Adrenal gland (tissue), 5 donors: Measurements from ENCODE around the gene EXOC3.

ENCODE experiments used
- CTCF ChIP-seq, 6 experiments: fragments of 450-650 bp in 4 of 6; fragments of 200-600 bp in 2 of 6; sonication (generic) in 1 of 6; IDR thresholded peaks; 1 replicate in 5 of 6; 2 replicates in 1 of 6; pipeline versions ENCODE4 v1.5.1 to v1.8.0; 2016 to 2021; ENCODE audit warnings: antibody characterized with exemption in 6 of 6, mild to moderate bottlenecking in 2 of 6, moderate library complexity in 1 of 6
- POLR2A ChIP-seq, 2 donors: fragments of 450-650 bp; IDR thresholded peaks; one replicate each; pipeline ENCODE4 v1.6.1; 2017; ENCODE audit warnings: antibody characterized with exemption in 2 of 2, mild to moderate bottlenecking in 2 of 2, moderate library complexity in 1 of 2
- donor health status: DM: no; HTN: no; CAD: no.

GRCh38 chr5:393846-394275, 49.1 kb upstream of the EXOC3 start:
- TF ChIP-seq CTCF (IDR thresholded peaks at IDR 0.05) (no peak), POLR2A (IDR thresholded peaks at IDR 0.05) (no peak)
